IMR-90 (cell line): Measurements from ENCODE around the gene SPATA21. TPM values are rescaled to one million over a fixed set of nuclear protein-coding genes. Genes with fewer than 3 reads are reported as not detected.

Experiments used
- ATAC-seq: fragments of 200-7000 bp; cut with Tn5 transposase; 2 replicates; pipeline ENCODE4 v1.9.1; 2020; ENCODE audit warnings: low read depth, mild to moderate bottlenecking, moderate library complexity
- BruUV-seq: library from RNA; stranded (reverse); fragments of 400-500 nt; replicated peaks from 2 replicates; lab custom pipeline; 2021; lab: Mats Ljungman, UMichigan
- CTCF ChIA-PET: fragments of 300-600 bp; formaldehyde crosslinking; extraction: SDS; loops from one replicate; lab custom pipeline; 2021; ENCODE audit warnings: antibody characterized with exemption; lab: Yijun Ruan, JAX
- POLR2A ChIA-PET: fragments of 300-600 bp; sonication (Branson Sonifier 250); formaldehyde crosslinking; loops from one replicate; lab custom pipeline; 2022; ENCODE audit warnings: antibody characterized with exemption; ENCODE audit not compliant: unreplicated experiment; lab: Charles Lee
- DNase-seq: peaks from one replicate; pipeline ENCODE4 v3.0.0; 2013
- H2AFZ ChIP-seq: replicated peaks from 2 replicates; pipeline ENCODE3; 2013; ENCODE audit warnings: low read length, mild to moderate bottlenecking; ENCODE audit not compliant: poor library complexity
- H2AK5ac ChIP-seq: 2 replicates; pipeline ENCODE4 v1.6.1; 2013; ENCODE audit warnings: low read depth, low read length, inconsistent platforms
- H2AK9ac ChIP-seq: replicated peaks from 2 replicates; pipeline ENCODE3; 2013; ENCODE audit warnings: mild to moderate bottlenecking, low read depth, low read length, moderate library complexity; ENCODE audit not compliant: poor library complexity
- H2BK120ac ChIP-seq: 2 replicates; pipeline ENCODE4 v1.6.1; 2013; ENCODE audit warnings: low read depth, low read length, inconsistent platforms
- H2BK15ac ChIP-seq: 3 replicates; pipeline ENCODE4 v1.6.1; 2013; ENCODE audit warnings: low read depth, low read length, inconsistent platforms
- H2BK20ac ChIP-seq: 2 replicates; pipeline ENCODE4 v1.6.1; 2013; ENCODE audit warnings: low read depth, mild to moderate bottlenecking, inconsistent platforms, low read length, moderate library complexity
- H2BK5ac ChIP-seq: 2 replicates; pipeline ENCODE4 v1.6.1; 2013; ENCODE audit warnings: mild to moderate bottlenecking, low read depth, low read length, inconsistent platforms; ENCODE audit not compliant: poor library complexity, severe bottlenecking
- H3K14ac ChIP-seq: replicated peaks from 2 replicates; pipeline ENCODE4 v1.6.1; 2013; ENCODE audit warnings: low read depth, low read length, inconsistent platforms
- H3K18ac ChIP-seq: 2 replicates; pipeline ENCODE4 v1.6.1; 2013; ENCODE audit warnings: low read depth, low read length, control low read depth
- H3K23ac ChIP-seq: 2 replicates; pipeline ENCODE4 v1.6.1; 2013; ENCODE audit warnings: low read depth, low read length, inconsistent platforms
- H3K27ac ChIP-seq: 2 replicates; pipeline ENCODE4 v1.5.1; 2013; ENCODE audit warnings: mild to moderate bottlenecking, control low read depth, low read length; ENCODE audit not compliant: insufficient read depth
- H3K27me3 ChIP-seq: 2 replicates; pipeline ENCODE4 v1.6.1; 2013; ENCODE audit warnings: low read length; ENCODE audit not compliant: control insufficient read depth, insufficient read depth
- H3K36me3 ChIP-seq: 2 replicates; pipeline ENCODE4 v1.6.1; 2013; ENCODE audit warnings: low read length, mixed read lengths; ENCODE audit not compliant: control insufficient read depth, insufficient read depth
- H3K4ac ChIP-seq: 2 replicates; pipeline ENCODE4 v1.6.1; 2013; ENCODE audit warnings: low read depth, low read length, inconsistent platforms
- H3K4me1 ChIP-seq: 2 replicates; pipeline ENCODE4 v1.6.1; 2013; ENCODE audit warnings: low read length, mixed read lengths; ENCODE audit not compliant: control insufficient read depth, insufficient read depth
- H3K4me2 ChIP-seq: 2 replicates; pipeline ENCODE4 v1.6.1; 2013; ENCODE audit warnings: low read depth, mild to moderate bottlenecking, control low read depth, low read length, moderate library complexity
- H3K4me3 ChIP-seq: 2 replicates; pipeline ENCODE4 v1.5.1; 2013; ENCODE audit warnings: low read depth, mild to moderate bottlenecking, control low read depth, low read length, moderate library complexity; ENCODE audit not compliant: insufficient read depth
- H3K56ac ChIP-seq: 2 replicates; pipeline ENCODE4 v1.6.1; 2013; ENCODE audit warnings: low read length, inconsistent platforms; ENCODE audit not compliant: insufficient read depth; ENCODE audit errors: extremely low read depth
- H3K79me1 ChIP-seq, 2 experiments: 2 replicates each; pipeline ENCODE4 v1.6.1; 2013; ENCODE audit warnings: low read length in 2 of 2, inconsistent platforms in 1 of 2, low read depth in 1 of 2
- H3K9ac ChIP-seq: 2 replicates; pipeline ENCODE4 v1.6.1; 2013; ENCODE audit warnings: low read depth, low read length, control low read depth
- H3K9me1 ChIP-seq: 2 replicates; pipeline ENCODE4 v1.6.1; 2013; ENCODE audit warnings: low read length, inconsistent platforms; ENCODE audit not compliant: insufficient read depth
- H3K9me3 ChIP-seq: 2 replicates; pipeline ENCODE4 v1.6.1; 2013; ENCODE audit warnings: low read length; ENCODE audit not compliant: control insufficient read depth, insufficient read depth
- H4K20me1 ChIP-seq: 2 replicates; pipeline ENCODE4 v1.6.1; 2013; ENCODE audit warnings: low read length, inconsistent platforms; ENCODE audit not compliant: insufficient read depth
- H4K5ac ChIP-seq: 2 replicates; pipeline ENCODE4 v1.6.1; 2013; ENCODE audit warnings: mild to moderate bottlenecking, low read depth, low read length, control low read depth
- H4K8ac ChIP-seq, 2 experiments: 2 replicates each; pipeline ENCODE4 v1.6.1; 2013; ENCODE audit warnings: low read depth in 2 of 2, low read length in 2 of 2, control low read depth in 1 of 2, inconsistent platforms in 1 of 2
- H4K91ac ChIP-seq: 2 replicates; pipeline ENCODE4 v1.6.1; 2013; ENCODE audit warnings: low read depth, low read length, inconsistent platforms; ENCODE audit not compliant: insufficient read depth
- BHLHE40 ChIP-seq: fragments of 150-350 bp; IDR thresholded peaks from 2 replicates; pipeline ENCODE4 v1.6.1; 2016; ENCODE audit warnings: mild to moderate bottlenecking, low read depth, low read length
- CEBPB ChIP-seq: IDR thresholded peaks from 2 replicates; pipeline ENCODE4 v1.6.1; 2012; ENCODE audit warnings: low read depth, low read length, improper control_type of control experiment
- CHD1 ChIP-seq: IDR thresholded peaks from 2 replicates; pipeline ENCODE4 v1.6.1; 2012; ENCODE audit warnings: low read depth, low read length, improper control_type of control experiment
- CTCF ChIP-seq: conservative IDR thresholded peaks from 2 replicates; pipeline ENCODE4 v1.5.1; 2012; ENCODE audit warnings: mild to moderate bottlenecking, low read depth, low read length, improper control_type of control experiment
- ELK1 ChIP-seq: fragments of 150-350 bp; IDR thresholded peaks from 2 replicates; pipeline ENCODE4 v1.6.1; 2016; ENCODE audit warnings: low read depth, mild to moderate bottlenecking, low read length, moderate library complexity, borderline replicate concordance
- NFE2L2 ChIP-seq: fragments of 150-350 bp; IDR thresholded peaks from 2 replicates; pipeline ENCODE4 v1.6.1; 2016; ENCODE audit warnings: low read depth, mild to moderate bottlenecking, low read length
- POLR2A ChIP-seq: IDR thresholded peaks from 2 replicates; pipeline ENCODE4 v1.6.1; 2012; ENCODE audit warnings: mild to moderate bottlenecking, low read depth, low read length
- SMC3 ChIP-seq: fragments of 150-350 bp; IDR thresholded peaks from 2 replicates; pipeline ENCODE4 v1.6.1; 2016; ENCODE audit warnings: low read depth, mild to moderate bottlenecking, antibody characterized with exemption, low read length, moderate library complexity
- WGBS, 2 experiments: methylation state at CpG; one replicate each; pipeline versions ENCODE4 v1.1.5 to v1.1.7; 2013; ENCODE audit warnings: missing lambda C conversion rate in 2 of 2; ENCODE audit not compliant: insufficient read length in 1 of 2; ENCODE audit errors: extremely low coverage in 2 of 2; 5-methylcytosine and 5-hydroxymethylcytosine counted together
- dilution Hi-C: fragments of 300-500 bp; cut with HindIII; formaldehyde crosslinking; loops from one replicate; pipeline ENCODE4 v1.14.3; 2018; ENCODE audit warnings: low sequenced_read_pairs; ENCODE audit not compliant: unreplicated experiment
- in situ Hi-C: fragments of 300-500 bp; cut with MboI; formaldehyde crosslinking; loops from 3 replicates; pipeline ENCODE4 v1.14.3; 2019; ENCODE audit warnings: low sequenced_read_pairs, inconsistent platforms, mixed read lengths
- intact Hi-C: fragments of 100-400 bp; cut with micrococcal nuclease; formaldehyde crosslinking; loops from 2 replicates; pipeline ENCODE4 v1.10.0; 2022
- polyA plus RNA-seq, 3 experiments: library from polyadenylated mRNA; depleted of rRNA; stranded (reverse); fragments of >200 nt; gene quantifications; 2 replicates each; pipeline ENCODE4 v1.2.3, GENCODE V29; 2012; ENCODE audit warnings: low replicate concordance in 1 of 3
- total RNA-seq: library from RNA; depleted of rRNA; stranded (reverse); fragments of >200 nt; gene quantifications from 2 replicates; pipeline ENCODE4 v1.2.3, GENCODE V29; 2012

SPATA21 gene
- total and polyA plus RNA-seq, 2 of the 4 experiments (the other 2 are of a cell fraction): not detected

DNA sequence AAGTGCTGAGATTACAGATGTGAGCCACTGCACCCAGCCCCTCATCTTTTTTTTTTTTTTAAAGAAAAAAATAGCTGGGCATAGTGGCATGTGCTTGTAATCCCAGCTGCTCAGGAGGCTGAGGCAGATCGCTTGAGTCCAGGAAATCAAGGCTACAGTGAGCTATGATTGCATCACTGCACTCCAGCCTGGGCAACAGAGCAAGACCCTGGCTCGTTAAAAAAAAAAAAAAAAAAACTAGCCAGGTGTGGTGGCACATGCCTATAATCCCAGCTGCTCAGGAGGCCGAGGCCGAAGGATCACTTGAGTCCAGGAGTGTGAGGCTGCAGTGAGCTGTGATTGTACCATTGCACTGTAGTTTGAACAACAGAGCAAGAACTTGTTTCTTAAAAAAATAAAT, 56.4 kb downstream of the SPATA21 start:
- Histone ChIP-seq H3K9me1 (peaks cover 32% of the 10 kb centered on the region), H2BK120ac (no peak overlapping the region), H2AK5ac (no peak overlapping the region), H3K18ac (no peak overlapping the region), H3K27ac (no peak overlapping the region), H3K4me3 (no peak overlapping the region), H2BK5ac (no peak overlapping the region), H4K91ac (no peak overlapping the region), H4K8ac (no peak overlapping the region), H3K4me1 (peaks cover 27% of the 10 kb centered on the region), H2BK15ac (no peak overlapping the region), H3K23ac (no peak overlapping the region), H3K14ac (no peak overlapping the region), H2BK20ac (no peak overlapping the region), H2AK9ac (no peak overlapping the region), H3K9ac (no peak overlapping the region), H3K27me3 (no peaks in the 10 kb centered on the region), H3K56ac (no peak overlapping the region), H3K9me3 (no peaks in the 10 kb centered on the region), H3K79me1 (peaks cover 13 to 67% of the 10 kb centered on the region in 2 experiments), H4K5ac (no peak overlapping the region), H4K20me1 (peaks cover 68% of the 10 kb centered on the region), H3K36me3 (no peaks in the 10 kb centered on the region), H3K4ac (no peak overlapping the region), H2AFZ (no peak overlapping the region), H3K4me2 (no peak overlapping the region)
- in situ Hi-C loops (no loop called here), intact Hi-C loops (no loop called here), dilution Hi-C loops (no loop called here)
- POLR2A ChIA-PET: interaction anchor here (0.6 kb wide), 1 partner anchor 1060 kb away, joined by 3 read pairs; no protein-coding TSS in a partner anchor
- ATAC-seq: no peak
- WGBS, 2 experiments: no CpG with 5 or more reads among the region's 4 CpGs
- CTCF ChIA-PET: no interaction called here
- TF ChIP-seq BHLHE40 (no peak), SMC3 (no peak), CEBPB (no peak), ELK1 (no peak), NFE2L2 (no peak), POLR2A (no peak), CHD1 (no peak), CTCF (no peak)
- BruUV-seq: no TSS peak
- no peak for DNase-seq
